Measurements from ENCODE around the gene NKG7. TPM values are rescaled to one million over a fixed set of nuclear protein-coding genes. Genes with fewer than 3 reads are reported as not detected.

Gene NKG7
- total and polyA plus RNA-seq, 2 of the 13 experiments (the other 11 are each of a cell fraction or from before 2014, with no cell fraction given): 0.40 TPM; not detected in 1

GRCh38 chr19:51394050-51394836, 21.8 kb upstream of the NKG7 start (continued):
- TF ChIP-seq ZNF574 (CRISPR knock-in tag; IDR thresholded peaks at IDR 0.05) (peak; percentile 71), SRF (IDR thresholded peaks at IDR 0.05; ENCODE audit: low read depth, low read length) (peak; percentile 53; the same call in 1 of the 2 replicates), POLR2AphosphoS5 (IDR thresholded peaks at IDR 0.05; ENCODE audit: low read depth, low read length) (peak; percentile 52), NFAT5 (CRISPR knock-in tag; IDR thresholded peaks at IDR 0.05) (peak; percentile 84; the same call in 1 of the 2 replicates), ARNT2 (CRISPR knock-in tag; IDR thresholded peaks at IDR 0.05; ENCODE audit: low read depth) (peak; percentile 93), KIAA2018 (CRISPR knock-in tag; IDR thresholded peaks at IDR 0.05; ENCODE audit: borderline replicate concordance) (no peak), NCOR1 (IDR thresholded peaks at IDR 0.05; ENCODE audit: borderline replicate concordance, low read length) (peak; percentile 26; the same call in 1 of the 2 replicates), SP2 (CRISPR knock-in tag; IDR thresholded peaks at IDR 0.05) (peak; percentile 95), ZNF772 (CRISPR knock-in tag; IDR thresholded peaks at IDR 0.05) (no peak), KDM2A (CRISPR knock-in tag; IDR thresholded peaks at IDR 0.05; ENCODE audit: borderline replicate concordance, low read depth) (peak; percentile 62; the same call in 1 of the 2 replicates), ZNF605 (CRISPR knock-in tag; IDR thresholded peaks at IDR 0.05) (peak; percentile 89), ZNF10 (CRISPR knock-in tag; IDR thresholded peaks at IDR 0.05; ENCODE audit: borderline replicate concordance, low read depth) (no peak)

All from HepG2 (cell line).